Renal cortical epithelial cell (primary cell): ENCODE results near the gene MGRN1. TPM values are rescaled to one million over a fixed set of nuclear protein-coding genes. Genes with fewer than 3 reads are reported as not detected.

ENCODE experiments used
- DNase-seq: peaks from one replicate; pipeline ENCODE4 v3.0.0-alpha.2; 2011; ENCODE audit warnings: low read depth
- total RNA-seq: library from RNA; depleted of rRNA; stranded (reverse); fragments of >200 nt; gene quantifications from 2 replicates; pipeline ENCODE4 v1.2.3, GENCODE V29; 2014

Gene MGRN1
- total RNA-seq, 1 donor from 2014 or later: 77.4 TPM

DNA sequence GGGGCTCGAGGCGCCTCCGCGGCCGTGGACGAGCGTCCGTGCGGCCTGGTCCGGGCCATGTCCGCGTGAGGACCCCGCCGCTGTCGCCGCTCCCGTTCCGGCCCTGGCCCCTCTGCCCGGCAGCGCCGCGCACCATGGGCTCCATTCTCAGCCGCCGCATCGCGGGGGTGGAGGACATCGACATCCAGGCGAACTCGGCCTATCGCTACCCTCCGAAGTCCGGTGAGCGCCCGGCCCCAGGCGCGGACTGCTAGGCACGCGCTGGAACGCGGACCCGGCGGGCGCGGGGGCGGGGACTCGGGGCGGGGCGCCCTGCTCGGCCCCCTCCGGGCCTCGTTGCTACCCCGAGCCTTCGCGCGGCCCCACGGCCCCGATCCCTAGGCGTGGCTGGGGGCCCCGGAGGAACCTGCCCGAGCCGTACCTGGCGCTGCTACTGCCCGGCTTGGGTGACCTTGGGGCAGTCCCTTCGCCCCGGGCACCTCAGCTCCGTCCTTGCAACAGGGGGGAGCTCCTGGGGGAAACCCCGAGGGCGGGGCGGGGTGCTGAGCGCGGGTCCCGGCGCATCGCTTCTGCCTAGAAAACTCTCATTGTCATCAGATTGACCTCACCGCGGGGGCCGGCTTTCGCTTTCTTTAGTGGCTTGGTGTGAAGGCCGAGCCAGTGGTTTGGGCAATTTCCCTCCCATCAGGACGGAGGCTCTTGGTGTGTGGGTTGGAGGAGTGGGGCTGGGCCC, 367 bp downstream of the MGRN1 start:
- peak; percentile 38 for DNase-seq

DNA sequence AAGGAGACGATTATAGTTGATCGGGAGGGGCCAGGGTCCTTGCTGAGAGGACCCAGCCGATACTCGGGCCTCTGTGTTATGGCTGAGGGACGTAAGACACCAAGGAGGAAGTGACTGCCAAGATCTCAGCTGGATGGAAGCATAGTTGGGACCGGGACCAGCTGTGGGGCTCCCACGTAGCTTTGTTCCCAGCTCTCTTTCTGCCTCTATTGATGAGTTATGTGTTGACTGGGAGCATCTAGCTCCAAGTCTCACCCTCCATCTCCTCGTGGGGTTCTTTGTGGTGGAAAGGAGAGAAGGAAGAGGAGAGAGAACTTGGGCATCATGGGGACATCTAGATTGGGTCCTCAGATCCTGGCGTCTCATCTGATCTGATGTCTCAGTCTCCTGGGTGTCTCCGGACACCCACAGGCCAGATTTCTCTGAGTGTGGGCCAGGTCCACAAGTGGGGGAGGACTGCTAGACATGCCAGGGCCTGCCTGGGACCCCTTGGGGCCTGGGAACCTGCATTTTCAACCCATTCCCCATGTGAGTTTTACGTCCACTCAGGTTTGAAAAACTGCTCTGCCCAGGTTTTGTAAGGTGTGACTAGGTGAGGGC, 1.0 kb downstream of the MGRN1 start:
- no peak for DNase-seq

DNA sequence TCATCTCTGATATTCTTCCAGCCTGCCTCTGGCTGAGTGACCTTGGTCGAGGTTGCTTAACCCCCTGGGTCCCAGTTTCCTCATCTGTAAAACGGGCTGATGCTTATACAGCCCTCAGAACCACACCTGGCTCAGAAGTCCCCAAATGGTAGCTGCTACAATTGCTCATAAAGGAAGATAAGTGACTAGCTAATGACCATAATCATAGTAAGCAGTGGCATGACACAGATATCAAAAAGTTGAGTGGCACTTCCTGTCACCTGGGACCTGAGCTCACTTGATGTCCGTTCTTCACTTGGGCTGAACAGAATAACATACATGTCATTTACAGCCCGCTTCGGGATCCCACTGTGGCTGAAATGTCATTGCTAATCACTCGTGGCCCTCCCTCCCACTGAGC, 1.8 kb downstream of the MGRN1 start:
- DNase-seq: no peak

DNA sequence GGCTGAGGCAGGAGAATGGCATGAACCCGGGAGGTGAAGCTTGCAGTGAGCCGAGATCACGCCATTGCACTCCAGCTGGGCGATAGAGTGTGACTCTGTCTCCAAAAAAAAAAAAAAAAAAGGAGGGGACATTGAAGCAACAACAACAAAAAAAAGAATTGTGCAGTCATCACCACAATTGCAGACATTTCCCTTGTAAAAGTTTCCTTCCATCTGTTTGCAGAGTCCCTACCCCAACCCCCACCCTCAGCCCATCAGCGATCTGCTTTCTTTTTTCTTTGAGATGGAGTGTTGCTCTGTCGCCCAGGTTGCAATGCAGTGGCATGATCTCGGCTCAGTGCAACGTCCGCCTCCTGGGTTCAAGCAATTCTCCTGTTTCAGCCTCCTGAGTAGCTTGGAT, 3.7 kb downstream of the MGRN1 start:
- no peak for DNase-seq

DNA sequence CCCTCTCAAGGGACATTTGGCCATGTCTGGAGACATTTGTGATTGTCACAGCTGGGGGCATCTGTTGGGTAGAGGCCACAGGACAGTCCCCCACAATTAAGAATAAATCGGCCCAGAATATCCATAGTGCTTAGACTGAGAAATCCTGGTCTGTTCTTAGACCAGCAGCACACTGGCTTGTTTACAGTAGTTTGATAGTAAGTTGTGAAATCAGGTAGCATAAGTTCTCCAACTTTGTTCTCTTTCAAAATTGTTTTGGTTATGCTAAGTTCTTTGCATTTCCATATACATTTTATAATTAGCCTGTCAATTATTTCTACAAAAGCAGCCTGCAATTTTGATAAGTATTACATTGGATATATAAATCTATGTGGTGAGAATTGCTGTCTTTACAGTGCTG, 6.8 kb downstream of the MGRN1 start:
- DNase-seq: no peak

DNA sequence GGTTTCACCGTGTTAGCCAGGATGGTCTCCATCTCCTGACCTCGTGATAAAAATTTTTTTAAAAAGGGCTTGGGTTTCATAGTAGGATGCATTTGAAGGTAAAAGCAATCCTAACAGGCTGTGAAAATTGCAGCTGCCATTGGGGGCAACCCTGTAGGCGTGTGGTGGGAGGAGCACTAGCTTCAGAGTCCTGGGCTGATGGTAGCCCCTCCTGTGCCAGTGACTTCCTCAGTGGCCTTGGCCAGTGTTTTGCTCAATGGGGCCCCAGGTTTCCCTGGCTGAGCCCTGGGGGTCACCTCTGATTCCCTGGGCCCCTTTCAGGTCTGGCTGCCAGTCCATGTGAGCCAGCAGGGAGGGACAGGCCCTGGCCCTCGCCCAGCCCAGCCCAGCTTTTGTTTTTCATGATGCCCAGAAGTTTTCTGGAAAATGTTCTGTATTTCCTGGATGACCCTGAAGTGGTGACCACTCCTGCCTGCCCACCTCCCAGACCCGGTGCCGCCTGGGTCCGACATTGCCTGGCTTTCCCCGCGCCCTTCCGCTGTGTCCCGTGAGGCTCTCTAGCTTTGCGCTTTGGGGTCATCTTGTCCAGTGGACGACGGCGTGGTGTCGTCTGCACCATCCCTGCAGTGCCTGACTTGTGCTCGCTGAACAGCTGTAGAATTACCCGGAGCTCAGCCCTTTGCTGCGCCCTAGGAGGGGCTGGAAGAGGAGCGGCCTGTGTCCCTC, 9.4 kb downstream of the MGRN1 start:
- no peak for DNase-seq

DNA sequence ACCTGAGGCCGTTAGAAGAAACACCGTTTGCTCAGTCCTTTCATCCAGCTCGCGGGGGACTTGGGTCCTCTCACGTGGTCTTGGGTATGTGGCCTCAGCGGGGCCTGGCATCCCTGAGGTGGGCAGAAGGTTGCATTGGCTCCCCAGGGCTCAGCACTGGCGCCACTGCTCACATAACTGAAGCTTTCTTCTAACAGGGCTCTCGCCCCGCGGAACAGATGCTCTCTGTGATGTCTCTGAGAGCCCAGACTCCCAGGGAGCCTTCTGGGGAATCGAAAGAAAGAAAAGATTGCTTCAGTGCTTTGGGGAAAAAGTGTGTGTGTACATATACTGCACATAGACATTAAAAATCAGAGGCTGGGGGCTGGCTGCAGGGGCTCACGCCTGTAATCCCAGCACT, 10.1 kb downstream of the MGRN1 start:
- no peak for DNase-seq

DNA sequence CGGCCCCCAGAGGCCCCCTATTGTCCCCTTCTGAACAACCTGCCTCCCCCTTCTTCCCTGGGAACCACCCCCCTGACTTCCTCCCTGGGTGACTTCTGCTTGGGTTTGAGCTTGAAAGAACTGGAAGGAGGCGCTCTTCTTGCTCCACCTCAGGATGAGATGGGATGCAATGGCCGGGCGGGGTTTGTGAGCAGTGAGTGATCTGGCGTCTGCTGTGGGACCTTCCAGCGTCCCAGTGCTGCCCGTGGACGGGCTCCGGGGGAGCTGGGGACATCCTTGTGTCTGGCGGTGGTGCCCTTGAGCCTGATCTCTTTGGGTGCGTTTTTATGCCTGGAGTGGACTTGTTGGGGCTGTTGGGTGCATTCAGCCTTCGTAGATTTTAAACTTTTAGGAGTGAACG, 11.6 kb downstream of the MGRN1 start:
- no peak for DNase-seq

DNA sequence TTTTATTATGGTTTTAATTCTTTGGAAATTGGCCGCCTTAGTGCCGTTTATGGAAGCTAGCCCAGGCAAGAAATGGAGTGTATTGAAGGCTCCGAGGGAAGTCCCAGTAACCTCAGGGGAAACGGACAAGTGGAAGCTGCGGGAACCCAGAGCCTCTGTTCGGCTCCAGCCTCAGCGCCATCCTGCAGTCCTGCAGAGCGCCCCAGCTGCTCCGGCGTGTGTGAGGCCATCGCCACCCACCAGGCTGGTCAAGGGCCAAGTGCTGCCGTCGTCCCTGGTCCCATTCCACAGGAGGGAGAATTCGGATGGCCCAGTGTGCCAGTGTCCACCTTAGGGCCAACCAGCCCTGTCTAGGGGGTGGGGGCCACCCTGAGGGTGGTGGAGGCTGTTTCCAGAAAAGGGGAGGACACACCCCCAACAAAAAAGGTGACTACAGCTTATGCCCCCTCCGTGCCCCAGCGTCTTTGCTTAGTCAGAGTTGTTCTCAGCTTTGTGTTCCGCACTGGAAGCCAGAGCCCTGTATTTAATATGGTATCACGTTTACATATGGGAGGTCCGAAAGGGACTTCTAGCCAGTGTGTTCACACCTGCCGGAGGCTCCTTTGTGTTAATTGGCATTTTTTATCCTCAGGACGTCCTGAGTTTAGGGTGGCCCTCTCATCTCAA, 13.0 kb downstream of the MGRN1 start:
- no peak for DNase-seq

DNA sequence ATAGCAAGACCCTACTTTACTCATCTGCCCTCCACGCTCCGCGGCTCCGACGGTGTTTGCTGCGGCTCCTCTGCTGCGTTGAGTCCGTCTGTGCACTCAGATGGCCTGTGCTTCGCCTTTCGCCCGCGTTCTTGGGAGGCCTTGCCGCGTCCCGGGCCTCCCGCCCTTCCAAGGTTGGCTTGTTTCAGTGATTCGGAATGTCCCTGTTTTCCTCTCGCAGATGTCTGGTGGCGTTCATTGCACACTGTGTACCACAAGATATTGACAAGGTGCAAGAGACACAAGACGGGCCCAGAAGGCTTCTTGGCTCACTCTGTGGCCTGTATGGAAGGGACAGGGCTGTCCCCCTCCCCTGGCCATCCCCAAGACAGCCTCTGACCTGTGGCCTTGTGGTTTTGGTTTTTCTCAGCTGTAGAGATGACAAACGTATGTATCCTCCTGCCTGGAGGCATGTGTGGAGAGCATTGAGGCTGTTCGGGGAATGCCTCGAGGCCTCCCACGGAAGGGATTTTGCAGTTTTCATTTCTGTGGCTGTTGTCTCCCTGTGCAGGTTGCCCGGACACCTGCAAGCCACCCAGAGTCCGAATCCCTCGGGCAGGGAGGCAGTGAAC, 15.4 kb downstream of the MGRN1 start:
- no peak for DNase-seq

DNA sequence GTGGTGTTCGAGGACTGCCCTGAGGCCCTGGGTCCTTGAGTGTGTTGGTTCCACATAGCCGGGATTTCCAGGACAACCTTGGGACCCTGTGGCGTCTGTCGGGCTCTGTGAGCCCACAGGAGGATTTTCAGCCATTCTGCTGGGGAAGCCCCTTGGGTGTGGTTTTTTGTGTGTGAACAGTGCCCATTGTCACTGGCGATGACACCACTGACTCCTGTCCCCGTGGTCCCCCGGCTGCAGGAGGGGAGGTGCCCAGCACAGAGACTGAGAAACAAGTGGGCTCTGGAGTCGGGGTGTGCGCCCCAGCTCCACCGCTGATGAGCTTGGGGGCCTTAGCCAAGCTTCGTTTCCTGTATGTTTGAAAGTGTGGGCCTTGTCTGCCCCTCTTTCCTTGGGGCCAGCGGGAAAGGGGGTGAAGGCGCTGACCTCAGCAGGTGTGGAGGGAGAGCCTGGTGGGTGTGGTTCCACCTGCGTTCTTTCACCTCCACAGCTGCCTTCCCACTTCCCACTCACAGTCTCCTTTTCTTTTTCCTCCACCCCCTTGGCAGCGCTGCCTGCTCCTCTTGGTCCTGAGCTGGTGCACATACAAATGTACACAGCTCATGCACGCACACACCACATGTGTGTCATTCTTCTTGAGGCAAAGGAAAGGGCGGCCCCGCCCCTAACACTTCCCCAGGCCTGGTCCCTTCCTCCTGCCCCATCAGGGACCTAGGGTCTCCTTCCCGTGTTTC, 16.1 kb downstream of the MGRN1 start:
- DNase-seq: no peak

DNA sequence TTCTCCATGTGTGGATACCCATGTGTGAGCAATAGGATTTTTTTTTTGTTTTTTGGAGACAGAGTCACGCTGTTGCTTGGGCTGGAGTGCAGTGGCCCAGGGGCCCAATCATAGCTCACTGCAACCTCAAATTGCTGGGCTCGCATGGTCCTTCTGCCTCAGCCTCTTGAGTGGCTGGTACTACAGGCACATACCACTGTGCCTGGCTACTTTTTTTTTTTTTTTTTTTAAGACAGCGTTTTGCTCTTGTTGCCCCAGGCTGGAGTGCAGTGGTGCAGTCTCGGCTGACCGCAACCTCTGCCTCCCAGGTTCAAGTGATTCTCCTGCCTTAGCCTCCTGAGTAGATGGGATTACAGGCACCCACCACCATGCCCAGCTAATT, 16.7 kb downstream of the MGRN1 start:
- no peak for DNase-seq

DNA sequence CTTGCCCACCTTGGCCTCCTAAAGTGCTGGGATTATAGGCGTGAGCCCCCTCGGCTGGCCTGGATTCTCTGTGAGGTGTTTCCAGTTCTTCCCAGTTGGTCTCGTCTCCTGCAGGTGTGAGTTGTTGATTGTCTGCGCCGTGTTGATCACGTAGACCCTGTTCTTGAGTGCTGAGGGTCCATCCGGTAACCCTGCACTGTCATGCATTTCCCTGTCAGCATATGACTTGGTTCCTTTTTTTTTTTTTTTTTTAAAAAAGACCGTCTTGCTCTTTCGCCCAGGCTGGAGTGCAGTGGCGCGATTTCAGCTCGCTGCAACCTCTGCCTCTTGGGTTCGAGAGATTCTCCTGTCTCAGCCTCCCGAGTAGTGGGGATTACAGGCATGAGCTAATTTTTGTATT, 17.3 kb downstream of the MGRN1 start:
- no peak for DNase-seq

DNA sequence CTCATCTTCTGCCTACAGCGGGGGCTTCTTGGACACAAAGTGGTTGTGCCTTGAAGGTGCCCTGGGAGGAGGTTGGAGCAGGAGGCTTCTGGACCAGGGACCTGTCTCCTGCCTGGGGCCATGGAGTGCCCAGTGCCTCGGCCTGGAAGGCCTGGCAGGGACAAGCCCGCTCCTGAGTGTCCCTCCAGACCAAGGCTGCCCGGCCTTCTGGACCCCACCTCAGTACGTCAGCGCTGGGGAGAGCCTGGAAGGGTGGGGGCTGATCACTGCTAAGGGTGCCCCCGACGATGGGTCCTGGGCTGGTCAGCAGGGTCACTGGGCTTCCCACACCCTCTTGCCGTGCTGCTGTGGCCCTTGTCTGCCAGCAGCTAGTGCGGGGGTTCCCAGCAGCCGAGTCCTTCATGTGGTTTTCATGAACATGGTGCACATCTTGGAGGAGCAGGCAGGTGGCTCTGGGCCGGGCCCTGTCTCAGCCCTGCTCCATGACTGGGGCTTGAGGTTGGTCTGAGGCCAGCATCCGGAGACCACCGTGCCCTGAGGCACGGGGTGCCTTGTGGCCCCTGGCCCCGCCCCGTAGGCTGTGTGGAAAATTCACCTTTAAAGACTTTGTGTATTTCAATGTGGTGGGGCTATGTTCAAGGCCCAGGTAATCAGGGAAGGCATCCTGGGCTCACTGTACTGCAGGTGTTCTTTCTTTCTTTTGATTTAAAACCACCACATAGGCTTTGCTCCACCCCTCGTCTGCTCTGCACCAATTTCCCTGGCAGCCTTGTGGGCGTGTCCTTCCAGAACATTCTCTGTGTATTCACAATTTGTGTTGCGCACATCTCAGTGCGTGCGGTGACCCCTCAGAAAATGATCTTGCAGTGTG, 22.4 kb downstream of the MGRN1 start:
- DNase-seq: no peak

DNA sequence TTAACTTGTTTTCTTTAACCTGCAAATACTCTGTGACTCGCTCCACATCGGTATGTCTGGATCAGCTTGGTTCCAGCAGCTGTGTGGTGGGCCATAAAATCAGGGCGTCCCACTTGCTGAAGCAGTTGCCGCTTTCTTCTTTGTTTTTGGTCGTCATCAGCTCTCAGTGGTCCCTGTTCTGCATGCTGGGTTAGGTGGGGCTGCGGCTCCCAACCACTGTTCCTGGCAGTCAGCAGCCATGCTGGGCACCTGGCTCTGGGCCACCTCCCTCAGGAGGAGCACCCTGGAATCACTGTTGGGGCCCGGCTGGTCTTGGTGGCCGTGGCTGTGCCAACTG, 23.0 kb downstream of the MGRN1 start:
- DNase-seq: no peak

DNA sequence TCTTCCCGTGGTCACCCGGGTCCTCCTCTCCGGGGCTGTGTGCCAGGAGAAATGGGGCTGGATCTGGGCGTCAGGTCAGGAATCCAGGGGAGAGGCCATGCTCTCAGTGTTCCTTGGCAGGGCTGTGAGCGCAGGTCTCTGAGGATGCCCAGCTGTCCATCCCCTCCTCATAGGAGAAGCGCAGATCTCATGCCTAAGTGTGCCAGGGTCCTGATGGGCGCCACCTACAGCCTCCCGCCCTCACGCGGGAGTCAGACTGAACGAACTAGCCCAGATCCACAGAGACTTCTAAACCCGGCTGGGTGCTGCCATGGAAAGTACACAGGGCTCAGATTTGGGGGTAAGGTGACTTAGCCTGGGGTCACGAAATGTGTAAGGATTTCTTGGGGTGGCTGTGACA, 24.3 kb downstream of the MGRN1 start:
- no peak for DNase-seq

DNA sequence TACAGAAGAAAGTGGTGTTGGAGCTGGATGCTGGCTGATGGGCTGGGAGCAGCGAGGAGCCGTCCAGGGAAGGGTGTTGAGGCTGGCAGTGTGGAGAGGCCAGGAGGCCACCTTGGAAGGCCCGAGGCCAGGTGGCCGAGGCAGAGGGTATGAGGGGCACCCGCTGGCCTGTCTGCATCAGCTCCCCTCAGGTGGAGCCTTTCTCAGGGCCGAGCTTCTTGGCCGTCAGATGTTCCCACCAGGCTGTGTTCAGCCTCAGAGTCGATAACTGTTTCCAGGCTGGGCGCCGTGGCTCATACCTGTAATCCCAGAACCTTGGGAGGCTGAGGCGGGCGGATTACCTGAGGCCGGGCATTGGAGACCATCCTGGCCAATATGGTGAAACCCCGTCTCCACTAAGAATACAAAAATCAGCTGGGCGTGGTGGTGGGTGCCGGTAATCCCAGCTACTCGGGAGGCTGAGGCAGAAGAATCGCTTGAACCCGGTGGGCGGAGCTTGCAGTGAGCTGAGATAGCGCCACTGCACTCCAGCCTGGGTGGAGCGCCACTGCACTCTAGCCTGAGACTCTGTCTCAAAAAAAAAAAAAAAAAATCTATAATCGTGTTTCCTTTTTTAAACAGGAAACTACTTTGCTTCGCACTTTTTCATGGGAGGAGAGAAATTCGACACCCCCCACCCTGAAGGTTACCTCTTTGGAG, 25.3 kb downstream of the MGRN1 start:
- no peak for DNase-seq

DNA sequence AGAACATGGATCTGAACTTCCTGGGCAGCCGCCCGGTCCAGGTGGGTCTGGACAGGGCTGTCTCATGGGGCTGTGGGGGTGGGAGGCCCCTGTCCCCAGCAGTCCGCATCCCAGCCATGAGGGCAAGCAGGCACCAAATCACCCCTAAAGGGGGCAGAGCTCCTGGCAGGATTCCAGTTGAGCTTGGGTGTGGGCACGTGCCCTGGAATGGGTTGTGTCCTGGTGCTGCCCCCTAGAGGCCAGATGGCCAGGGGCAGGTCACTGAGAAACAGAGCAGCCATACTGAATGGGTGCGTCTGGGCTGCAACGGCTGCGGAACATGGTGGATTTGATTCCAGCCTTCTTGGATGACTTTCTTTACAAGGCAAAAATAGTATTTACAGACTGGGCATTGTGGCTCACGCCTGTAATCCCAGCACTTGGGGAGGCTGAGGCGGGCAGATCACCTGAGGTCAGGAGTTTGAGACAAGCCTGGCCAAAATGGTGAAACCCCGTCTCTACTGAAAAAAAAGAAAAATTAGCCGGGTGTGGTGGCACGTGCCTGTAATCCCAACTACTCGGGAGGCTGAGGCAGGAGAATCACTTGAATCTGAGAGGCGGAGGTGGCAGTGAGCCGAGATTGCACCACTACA, 25.9 kb downstream of the MGRN1 start:
- DNase-seq: peak; percentile 37

DNA sequence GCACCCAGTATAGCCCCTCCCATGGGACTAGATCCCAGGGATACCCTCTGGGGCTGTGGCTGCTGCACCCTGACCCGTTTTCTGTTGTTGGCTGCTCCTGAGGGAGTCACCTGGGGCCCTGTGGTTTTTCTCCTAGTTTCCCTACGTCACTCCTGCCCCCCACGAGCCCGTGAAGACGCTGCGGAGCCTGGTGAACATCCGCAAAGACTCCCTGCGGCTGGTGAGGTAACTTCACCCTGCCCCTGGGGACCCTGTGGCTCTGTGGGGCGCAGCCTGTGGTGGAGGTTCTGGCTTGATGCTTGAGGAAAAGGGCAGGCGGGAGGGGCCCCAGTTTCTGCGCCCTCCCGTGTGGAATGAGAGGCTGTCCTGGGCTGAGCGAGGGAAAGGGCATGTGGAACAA, 27.2 kb downstream of the MGRN1 start:
- DNase-seq: no peak

DNA sequence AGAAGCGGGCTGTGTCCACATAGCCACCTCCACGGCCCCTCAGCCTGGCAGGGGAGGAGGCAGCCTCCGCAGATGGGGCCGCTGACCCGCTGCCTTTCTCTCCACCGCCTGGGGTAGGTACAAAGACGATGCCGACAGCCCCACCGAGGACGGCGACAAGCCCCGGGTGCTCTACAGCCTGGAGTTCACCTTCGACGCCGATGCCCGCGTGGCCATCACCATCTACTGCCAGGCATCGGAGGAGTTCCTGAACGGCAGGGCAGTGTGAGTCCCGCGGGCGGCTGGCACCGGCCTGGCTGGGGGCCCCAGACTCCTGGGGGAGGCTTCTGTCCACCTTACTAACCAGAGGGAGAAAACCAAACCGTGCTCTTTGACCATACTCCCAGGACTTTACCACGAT, 27.9 kb downstream of the MGRN1 start:
- DNase-seq: no peak
